HCT116 (cell line): ENCODE measurements around the gene CIZ1. TPM values are rescaled to one million over a fixed set of nuclear protein-coding genes. Genes with fewer than 3 reads are reported as not detected.

Experiments used
- total RNA-seq: library from RNA; stranded (reverse); gene quantifications from one replicate; pipeline ENCODE4 v1.2.1, GENCODE V29; 2021; ENCODE audit not compliant: unreplicated experiment

The CIZ1 gene
- total RNA-seq, 1 experiment from 2014 or later: 144 TPM

Other genes starting within 250 kb of the CIZ1 start
- gene EEIG1, start 210.6 kb downstream of the CIZ1 start, total RNA-seq: 44.2 TPM
- 11.0 TPM for gene NAIF1, start 124.3 kb downstream of the CIZ1 start, total RNA-seq
- 15.3 TPM for gene SLC25A25, start 123.3 kb downstream of the CIZ1 start, total RNA-seq
- gene PTGES2, start 63.8 kb downstream of the CIZ1 start, total RNA-seq: 148 TPM
- 9.2 TPM for gene LCN2, start 42.1 kb downstream of the CIZ1 start, total RNA-seq
- 119 TPM for gene BBLN, start 31.3 kb downstream of the CIZ1 start, total RNA-seq
- 12.0 TPM for gene DNM1, start 11.8 kb upstream of the CIZ1 start, total RNA-seq
- gene GOLGA2, start 84.4 kb upstream of the CIZ1 start, total RNA-seq: 67.0 TPM
- gene SWI5, start 84.7 kb upstream of the CIZ1 start, total RNA-seq: 22.4 TPM
- gene TRUB2, start 130.9 kb upstream of the CIZ1 start, total RNA-seq: 42.1 TPM
- 45.8 TPM for gene COQ4, start 131.3 kb upstream of the CIZ1 start, total RNA-seq
- gene SLC27A4, start 149.0 kb upstream of the CIZ1 start, total RNA-seq: 33.9 TPM
- gene URM1, start 179.8 kb upstream of the CIZ1 start, total RNA-seq: 51.6 TPM
- gene CERCAM, start 229.3 kb upstream of the CIZ1 start, total RNA-seq: 27.0 TPM